Measurements from ENCODE around the gene AICDA.

- TF ChIP-seq CTCF (IDR thresholded peaks at IDR 0.05) (no peak), POLR2A (IDR thresholded peaks at IDR 0.05) (no peak), POLR2AphosphoS5 (IDR thresholded peaks at IDR 0.05) (no peak)
Observed at GRCh38 chr12:8648576-8649205, 36.0 kb upstream of the AICDA start.
